Gastroesophageal sphincter (tissue), 3 donors: ENCODE data around the gene CARD14.

Experiments used
- CTCF ChIP-seq, 4 experiments: fragments of 200-600 bp in 2 of 4; fragments of 450-650 bp in 2 of 4; sonication (generic) in 1 of 4; IDR thresholded peaks; one replicate each; pipeline ENCODE4 v1.5.1; 2017 to 2019; ENCODE audit warnings: antibody characterized with exemption in 4 of 4, mild to moderate bottlenecking in 2 of 4, moderate library complexity in 2 of 4
- POLR2A ChIP-seq, 2 donors: fragments of 450-650 bp; IDR thresholded peaks; one replicate each; pipeline ENCODE4 v1.6.1; 2017; ENCODE audit warnings: antibody characterized with exemption in 2 of 2, mild to moderate bottlenecking in 2 of 2, moderate library complexity in 1 of 2
- POLR2AphosphoS5 ChIP-seq: sonication (generic); formaldehyde crosslinking; IDR thresholded peaks from one replicate; pipeline ENCODE4 v1.6.1; 2017; ENCODE audit warnings: antibody characterized with exemption

- TF ChIP-seq CTCF (IDR thresholded peaks at IDR 0.05) (no peak), POLR2AphosphoS5 (no peak), POLR2A (IDR thresholded peaks at IDR 0.05) (no peak)
These were observed 36.8 kb upstream of the CARD14 start for GRCh38 chr17:80132906-80133625.
